Measurements from ENCODE around the gene PTGFRN.

PTGFRN gene

DNA sequence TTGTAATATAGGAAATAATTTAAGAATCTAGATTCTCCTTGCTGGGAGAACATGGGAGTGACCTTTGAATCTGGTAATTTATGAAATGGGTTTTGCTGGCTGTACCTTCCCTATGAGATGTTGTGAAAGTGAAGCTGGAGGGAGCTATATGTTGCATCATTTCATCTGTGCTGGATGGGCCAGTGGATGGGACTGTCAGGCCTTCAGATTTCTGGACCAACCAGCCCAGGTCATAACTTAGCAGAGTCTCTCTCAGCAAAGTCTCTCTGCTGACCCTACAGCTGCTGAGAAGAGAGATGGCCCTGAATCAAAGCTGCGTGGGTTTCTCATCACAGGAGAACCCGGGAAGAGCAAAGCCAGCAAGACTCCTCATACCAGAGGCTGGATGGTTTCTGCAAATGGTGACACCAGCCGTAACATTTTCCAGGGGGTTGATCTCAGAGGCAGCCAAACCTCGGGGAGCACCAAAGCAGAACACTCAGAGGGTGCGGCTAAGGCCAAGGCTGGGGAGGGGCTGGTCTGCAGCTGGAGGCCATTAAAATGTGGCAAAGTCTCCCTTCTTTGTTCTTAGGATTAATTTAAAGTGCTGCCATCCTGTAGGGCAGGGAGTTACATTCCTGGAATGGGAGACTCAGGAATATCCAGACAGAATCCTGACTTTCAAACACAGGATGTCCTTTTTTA is 18.2 kb upstream of the PTGFRN start:
- DNase-seq, result no peak

- no peak for DNase-seq
Measured at GRCh38 chr1:116895073-116895472, 14.6 kb upstream of the PTGFRN start.

- no peak for DNase-seq
Measured at GRCh38 chr1:116899529-116899928, 10.2 kb upstream of the PTGFRN start.

DNA sequence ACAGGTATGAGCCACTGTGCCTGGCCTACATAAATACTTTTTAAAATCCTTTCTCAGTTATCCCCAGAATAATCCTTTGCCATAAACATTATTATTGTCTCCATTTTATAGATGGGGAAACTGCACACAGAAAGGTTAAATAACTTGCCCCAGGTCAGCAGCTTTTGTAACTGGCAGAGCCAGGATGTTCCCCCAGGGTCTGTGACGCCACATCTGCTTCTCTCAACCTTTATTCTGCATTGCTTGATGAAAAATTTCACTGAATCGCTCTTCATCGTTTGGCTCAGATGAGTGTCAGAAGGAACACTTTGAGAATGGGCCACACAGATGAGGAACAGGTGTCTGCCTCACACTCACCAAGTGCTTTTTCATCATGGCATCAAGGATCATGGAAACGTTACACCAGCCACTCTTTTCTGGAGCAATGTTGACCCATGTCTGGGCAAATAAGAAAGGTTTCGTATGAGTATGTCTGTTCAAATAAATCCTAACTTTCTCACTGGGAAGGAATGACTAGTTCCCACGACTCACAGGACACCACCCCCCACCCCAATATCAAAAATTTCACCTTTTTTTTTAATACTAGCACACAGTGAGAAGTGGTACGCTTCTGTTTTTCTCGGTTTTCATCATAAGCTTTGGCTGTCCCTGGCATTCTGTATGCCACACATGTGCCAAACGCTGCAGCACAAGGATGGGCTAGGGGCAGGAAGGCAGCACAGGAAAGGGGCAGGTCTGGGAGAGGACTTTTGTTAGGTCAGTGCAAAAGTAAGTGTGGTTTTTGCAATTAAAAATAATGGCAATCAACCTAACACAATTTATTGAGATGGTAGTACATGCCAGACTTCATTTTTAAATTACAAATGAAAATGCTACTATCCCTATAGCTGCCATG is 9.0 kb upstream of the PTGFRN start:
- no peak for DNase-seq

DNA sequence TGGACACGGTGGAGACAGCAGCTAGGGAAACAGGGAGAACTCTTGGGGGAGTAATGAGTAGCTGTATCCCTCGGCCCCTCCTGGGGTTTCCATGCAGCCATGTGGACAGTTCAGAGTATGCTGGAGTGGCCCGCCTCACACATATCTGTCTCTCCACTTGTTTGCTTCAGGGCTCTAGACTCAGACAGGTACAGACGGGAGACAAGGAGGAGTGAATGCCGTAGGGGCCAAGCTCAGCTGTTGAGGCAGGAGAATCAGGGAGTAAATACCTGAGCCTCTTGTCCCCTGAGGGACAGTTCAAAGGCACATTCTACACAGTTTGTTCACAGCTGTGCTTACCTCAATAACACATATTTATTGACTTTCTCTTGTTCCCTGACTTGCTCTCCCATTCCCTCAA is 7.7 kb upstream of the PTGFRN start:
- no peak for DNase-seq

- no peak for DNase-seq
Measured at GRCh38 chr1:116902723-116903383, 6.9 kb upstream of the PTGFRN start.

DNA sequence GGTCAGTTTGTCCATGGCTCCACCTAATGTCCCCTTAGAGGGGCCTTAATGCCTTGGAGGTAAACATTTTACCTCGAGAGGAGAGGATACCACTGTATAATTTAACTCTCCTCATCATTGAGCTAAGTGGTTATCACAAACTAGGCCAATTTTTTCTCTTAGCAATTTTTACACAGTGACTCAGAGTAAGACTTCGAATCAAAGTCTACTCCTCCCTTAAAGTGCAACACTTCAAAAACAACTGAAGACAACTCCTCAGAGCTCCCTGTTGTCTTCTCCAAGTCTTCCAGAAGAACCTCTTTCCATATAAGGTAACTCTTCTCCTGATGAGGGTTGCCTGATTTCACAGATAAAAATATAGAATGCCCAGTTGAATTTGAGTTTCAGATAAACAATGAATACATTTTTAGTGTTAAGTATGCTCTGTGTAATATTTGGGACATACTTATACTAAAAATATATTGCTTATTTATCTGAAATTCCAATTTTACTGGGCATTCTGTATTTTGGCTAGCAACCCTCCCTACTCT is 4.9 kb upstream of the PTGFRN start:
- DNase-seq, result no peak

- no peak for DNase-seq
Measured at GRCh38 chr1:116906812-116907211, 2.9 kb upstream of the PTGFRN start.

GRCh38 chr1:116907351-116907750 is 2.4 kb upstream of the PTGFRN start:
- no peak for DNase-seq

DNA sequence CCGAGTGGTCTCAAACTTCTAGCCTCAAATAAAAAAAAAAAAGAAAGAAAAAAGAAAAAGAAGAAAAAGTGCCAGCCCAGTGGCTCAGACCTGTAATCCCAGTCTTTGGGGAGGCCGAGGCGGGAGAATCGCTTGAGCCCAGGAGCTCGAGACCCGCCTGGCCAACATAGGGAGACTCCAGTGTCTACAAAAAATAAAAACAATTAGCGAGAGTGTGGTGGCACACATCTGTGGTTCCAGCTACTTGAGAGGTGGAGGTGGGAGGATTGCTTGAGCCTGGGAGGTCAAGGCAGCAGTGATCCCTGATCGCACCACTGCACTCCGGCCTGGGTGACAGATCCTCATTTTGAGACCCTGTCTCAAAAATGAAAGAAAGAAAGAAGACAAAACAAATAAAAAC is 1.4 kb upstream of the PTGFRN start:
- no peak for DNase-seq

DNA sequence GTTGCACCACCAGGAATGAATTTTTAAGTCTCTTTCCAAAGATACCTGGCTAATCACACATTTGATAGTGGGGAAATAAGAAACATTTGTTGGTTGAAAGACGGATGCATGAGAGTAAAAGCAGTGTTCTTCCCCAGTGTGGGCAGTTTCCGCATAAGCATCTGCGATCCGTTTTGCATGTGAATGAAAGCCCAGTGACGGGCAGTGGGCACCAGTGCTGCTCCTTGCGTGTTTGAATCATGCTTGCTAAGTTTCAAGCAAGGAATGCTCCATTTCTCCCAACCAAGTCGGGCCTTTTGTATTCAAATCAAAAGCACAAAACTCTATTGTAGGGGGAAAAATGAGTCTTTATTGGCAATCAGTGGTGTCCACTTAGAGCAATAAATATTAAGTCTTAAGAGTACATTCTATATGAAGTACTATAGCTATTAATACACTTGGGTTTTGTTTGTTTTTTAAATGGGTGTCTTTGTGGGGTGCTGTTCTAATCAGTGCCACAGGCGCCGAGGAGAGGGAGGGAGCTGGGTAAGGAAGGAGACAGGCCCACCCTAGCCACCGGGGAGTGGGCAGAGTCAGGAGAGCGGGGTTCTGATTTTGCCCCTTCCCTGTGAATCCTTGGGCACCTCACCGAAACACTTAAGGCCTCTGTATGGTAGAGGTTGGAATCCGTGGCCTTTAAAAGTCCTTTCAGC is 750 bp upstream of the PTGFRN start:
- no peak for DNase-seq

GRCh38 chr1:116910379-116911187 is 867 bp downstream of the PTGFRN start:
- DNase-seq, result peak; percentile 21 to 29

GRCh38 chr1:116911188-116911553 is 1.5 kb downstream of the PTGFRN start:
- no peak for DNase-seq

- no peak for DNase-seq
Measured at GRCh38 chr1:116911779-116912469, 2.2 kb downstream of the PTGFRN start.

DNA sequence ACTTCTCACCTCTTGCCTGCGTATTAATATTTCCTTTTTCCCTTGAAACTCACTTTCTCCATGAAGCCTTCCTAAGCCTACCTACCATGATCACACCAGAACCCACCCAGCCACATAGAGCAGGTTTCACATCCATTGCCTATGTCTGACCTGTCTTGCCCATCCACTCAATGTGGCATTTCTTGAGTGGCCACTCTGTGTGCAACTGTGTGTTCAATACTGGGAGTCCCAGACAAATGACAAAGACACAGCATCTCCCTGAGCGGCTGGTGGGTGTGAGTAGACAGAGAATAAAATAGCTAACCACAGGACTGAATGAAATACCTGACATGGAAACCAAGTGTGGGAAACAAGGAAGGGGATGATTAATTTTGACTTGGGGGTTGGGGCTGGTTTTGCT is 3.1 kb downstream of the PTGFRN start:
- DNase-seq, result no peak

GRCh38 chr1:116913941-116914340 is 4.2 kb downstream of the PTGFRN start:
- DNase-seq, result no peak

- DNase-seq, result no peak
Measured at GRCh38 chr1:116914667-116915066, 5.0 kb downstream of the PTGFRN start.

DNA sequence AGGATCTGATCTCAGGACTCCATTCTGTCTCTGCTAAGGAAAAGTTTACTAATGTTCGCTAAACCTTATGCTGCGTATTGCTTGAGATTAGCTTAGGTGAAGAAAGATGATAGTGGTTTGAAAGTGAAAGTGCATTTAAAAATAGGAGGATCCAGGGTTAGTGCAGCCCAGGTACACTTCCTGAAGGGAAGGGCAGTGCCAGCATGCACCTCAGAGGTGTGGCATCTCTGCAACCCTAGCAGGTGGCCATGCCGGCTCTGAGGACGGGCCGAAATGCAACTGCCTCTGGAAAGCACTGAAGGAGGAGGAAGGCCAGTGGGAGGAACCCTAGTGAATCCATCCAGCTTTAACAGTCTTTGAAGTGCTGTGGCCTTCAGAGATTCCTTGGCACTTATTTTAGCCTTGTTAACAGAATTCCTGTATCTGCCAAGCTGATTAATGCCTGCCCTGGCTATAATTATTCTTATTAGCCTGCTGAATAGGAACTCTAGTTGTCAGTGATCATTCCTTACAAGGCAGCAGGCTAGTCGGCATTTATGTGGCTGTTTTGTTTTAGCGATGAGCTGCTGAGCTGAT is 5.5 kb downstream of the PTGFRN start:
- DNase-seq, result peak; percentile 40 to 49

DNA sequence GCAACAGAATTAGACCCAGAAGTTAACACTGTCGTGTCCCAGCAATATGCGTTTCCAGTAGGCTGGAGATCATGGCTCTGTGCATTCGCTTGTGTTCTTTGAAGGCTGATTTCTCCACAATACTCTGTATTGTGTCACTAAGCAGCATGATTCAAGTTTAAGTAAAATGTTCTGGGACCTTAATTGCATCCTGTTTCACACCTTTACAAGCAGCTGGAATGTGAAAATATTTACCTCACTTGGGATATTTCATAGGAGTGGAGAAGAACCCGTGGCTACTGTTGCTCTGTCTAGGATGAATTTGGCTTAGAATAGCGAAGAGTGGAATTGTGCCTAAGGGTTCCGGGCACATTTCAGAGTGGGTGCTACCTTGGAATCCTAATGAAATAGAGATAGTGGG is 6.3 kb downstream of the PTGFRN start:
- DNase-seq, result no peak

- no peak for DNase-seq
Measured at GRCh38 chr1:116916533-116917445, 7.1 kb downstream of the PTGFRN start.

Measured in NCI-H446 (cell line).